Inflammatory macrophage treated with lipopolysaccharide for 4 hours (primary cell): ENCODE data around the gene UNC5C.

Experiments used
- DNase-seq: peaks from one replicate; pipeline ENCODE4 v3.0.0-alpha.2; 2020

The UNC5C gene

DNA sequence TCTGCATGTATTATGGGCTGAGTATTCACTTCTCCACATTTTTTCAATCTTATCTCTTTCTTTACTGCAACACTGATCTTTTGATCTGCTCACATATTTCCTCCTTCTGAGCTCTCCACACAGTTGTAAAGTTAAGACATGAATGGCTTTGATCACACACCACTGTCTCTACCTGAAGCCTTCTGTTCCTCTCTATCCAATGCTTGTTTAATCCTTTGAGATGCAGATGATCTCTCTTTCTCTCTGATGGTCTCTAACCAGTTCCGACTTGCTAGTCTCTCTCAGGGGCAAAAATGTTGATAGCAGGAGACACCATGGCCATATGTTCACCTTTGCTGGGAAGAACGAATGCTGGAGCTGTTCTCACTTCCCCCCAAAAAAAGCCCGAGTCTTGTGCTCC is 162.4 kb downstream of the UNC5C start:
- no peak for DNase-seq

DNA sequence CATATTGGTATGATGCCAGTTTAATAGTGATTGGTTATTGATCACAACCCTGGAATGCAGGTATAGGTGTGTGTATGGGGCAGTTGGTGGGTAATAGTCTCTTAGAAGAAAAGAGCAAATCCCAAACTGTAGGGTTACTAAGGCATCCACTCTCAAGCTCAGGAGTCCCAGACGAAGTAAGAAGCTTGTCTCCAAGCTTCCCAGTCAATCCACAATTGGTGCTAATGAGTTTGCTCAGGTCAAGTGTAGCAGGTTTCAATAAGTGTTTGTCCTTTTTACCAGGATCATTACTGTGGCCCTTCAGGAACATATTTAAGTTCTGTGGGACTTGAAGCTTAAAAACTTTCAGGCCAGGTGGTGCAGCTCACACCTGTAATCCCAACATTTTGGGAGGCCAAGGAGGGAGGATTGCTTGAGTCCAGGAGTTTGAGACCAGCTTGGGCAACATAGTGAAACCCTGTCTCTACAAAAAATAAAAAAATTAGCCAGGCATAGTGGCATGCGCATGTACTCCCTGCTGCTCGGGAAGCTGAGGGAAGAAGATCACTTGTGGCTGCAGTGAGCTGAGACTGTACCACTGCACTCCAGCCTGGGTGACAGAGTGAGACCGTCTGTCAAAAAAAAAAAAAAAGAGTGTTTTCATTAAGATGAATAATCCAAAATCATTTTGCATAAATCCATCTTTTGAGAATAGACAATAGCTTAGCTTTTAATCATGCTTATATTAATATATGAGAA is 166.8 kb downstream of the UNC5C start:
- DNase-seq: no peak

DNA sequence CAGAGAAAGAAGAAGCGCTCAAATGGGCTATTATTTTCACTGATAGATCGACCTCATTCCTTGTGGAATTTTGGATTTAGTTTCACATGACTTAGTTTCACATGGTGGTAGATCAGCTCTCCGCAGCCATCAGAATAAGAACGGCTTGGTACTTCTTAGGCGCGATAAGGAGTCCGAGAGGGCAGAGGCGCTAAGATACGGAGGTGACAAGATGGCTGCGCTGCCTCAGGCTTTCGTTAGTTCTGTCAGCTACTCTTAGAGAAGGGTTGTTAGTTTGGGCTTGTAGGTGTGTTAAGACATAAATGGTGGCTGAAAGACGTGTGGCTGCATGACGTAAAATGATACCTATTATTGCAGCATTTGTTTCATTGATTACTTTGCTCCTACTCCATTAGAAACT is 169.1 kb downstream of the UNC5C start:
- no peak for DNase-seq

DNA sequence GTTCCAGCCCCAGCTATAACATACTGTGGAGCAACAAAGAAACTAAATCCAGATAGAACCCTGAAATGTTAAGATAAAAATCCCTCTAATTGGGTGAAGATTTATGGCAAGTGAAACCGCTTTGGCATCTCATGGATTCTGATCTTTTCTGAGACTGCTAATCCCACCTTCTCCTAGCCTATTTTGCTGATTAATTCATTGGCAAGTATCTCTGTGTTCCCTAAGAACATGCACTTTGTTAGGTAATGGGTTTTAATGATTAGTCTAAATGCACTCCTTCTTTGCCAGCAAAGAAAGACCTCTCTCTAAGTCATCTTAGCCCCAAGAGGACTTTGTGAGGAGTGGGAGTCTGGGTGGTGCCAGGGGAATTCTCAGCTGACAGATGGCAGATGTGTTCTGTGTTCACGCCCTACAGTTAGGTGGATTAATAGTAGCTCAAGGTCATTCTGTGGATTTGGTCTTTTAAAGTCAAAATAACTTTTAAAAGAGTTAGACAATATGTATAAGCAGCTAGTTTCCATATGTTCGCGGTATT is 171.3 kb downstream of the UNC5C start:
- DNase-seq: no peak

DNA sequence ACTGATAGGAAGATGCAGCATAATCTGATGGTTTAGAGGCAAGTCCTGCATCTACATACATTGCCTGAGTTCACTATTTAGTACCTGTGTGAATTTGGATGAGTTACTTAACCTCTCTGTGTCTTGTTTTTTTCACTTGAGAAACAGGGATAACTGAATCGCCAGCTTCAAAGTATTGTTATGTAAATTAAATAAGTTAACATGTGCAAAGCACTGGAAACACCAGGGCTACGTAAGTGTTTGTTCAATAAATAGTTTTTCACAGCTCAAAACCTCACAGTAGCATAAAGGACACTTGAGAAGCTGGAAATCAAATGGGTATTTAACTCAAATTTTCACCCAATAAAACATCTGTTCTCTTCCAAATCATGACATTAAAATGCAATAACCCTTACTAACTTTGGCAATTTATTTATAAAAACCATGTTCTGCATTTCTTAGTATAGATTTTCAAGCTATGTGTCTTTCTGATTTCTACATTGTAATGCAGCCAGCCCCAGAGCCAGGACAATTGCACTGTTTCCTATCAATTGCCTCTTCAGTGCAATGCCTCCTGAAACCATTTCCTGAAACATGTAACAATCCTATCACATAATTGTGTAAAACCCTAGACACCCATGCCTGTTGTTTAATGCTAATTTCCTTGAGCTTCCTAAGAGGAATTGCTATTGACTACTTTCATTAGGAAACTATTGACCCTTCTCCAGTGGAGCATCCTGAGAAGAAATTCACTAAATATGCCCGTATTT is 177.1 kb downstream of the UNC5C start:
- no peak for DNase-seq

DNA sequence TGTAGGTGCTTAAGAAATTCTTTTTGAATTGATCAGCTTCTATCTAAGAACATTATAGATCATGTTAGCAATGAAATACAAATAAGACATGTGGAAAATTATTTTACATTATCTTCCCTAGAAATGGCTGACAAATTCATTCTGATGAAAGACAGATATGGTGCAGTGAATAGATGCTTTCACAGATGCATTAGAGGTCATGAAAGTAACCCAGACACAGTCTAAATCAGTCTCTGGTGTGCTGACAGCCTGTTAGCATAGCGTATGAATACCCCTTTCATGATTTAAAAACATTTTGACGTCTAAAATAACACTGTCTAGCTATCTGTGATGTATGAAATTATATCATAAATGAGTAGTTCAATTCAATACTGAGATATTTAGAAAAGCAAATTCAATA is 180.9 kb downstream of the UNC5C start:
- DNase-seq: no peak

DNA sequence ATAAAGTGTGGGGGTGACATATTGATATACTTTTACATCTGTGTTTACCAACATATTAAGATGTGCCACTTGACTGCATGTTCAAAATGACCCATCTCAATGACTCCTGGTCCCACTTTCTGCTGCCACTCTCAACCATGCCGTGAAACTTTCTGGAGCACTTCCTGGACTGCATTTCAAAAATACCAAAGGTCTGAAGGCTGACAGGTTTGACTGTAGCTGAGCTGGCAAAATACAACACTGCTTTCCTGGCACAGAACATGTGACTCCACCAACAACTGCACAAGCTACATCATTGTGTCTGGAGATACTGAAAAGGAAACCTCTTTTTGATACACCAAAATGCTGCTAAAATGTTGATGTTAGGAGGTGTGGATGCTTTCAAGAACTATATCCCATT is 184.8 kb downstream of the UNC5C start:
- no peak for DNase-seq

DNA sequence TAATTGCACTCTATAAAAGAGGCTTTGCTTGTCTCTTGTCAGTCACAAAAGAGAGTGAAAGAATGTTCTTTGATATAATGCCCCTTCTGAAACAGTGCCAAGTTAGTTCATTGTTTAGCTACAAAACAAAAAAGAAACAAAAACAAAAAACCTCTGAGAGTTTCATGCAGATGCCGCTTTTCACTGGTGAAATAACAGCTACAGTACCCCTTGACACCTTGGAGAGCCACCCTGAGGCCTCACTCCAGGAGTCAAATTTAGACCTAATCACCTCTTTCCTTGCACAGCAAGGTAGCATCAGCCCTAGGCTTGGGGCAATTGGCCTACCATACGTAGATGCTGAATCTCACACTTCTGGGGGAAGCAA is 185.2 kb downstream of the UNC5C start:
- no peak for DNase-seq

DNA sequence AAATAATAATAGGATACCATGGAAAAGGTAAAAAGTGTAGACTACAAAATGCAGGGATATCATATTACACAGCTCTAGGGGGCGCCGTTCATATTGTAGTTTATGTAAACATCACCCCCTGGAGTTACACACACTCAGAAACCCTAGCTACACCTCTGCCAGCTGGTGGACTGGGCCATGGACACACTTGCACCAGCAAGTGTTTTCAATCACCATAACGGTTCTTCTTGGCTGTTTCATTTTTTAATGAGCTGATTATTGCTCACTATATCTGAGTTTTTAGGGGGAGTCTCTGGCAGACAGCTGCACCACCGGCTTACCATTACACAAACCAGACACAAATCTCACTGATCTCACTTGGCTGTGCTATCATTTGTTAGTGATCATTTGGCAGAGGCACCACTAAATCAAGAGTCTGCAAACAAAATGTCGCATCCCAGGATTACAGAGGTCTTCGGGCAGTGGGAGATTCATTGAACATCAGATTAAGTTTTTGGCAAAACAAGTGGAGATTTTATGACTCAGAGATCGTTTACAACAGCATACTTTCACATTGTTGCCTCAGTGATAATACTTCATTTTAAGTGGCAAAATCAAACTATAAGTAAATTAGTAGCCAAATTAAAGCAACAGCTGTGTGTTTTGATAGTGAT is 185.7 kb downstream of the UNC5C start:
- DNase-seq: no peak

DNA sequence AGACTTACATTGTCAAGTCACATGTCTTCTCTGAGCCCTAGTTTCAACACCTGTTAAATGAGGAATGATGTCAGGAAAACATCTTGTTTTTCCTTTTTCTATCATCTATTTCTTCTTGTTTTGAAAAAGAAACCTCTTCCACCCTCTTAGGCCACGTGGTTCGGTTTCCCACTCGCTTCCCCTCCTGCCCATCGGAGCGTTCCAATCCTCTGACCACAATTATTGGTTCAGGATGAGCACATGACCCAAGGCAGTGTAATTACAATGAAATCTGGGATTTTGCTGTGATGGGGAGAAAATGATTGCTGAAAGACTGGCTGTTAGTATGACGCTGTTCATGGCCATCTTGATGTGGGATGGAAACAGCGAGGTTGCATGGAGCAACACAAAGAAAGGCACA is 186.7 kb downstream of the UNC5C start:
- no peak for DNase-seq

DNA sequence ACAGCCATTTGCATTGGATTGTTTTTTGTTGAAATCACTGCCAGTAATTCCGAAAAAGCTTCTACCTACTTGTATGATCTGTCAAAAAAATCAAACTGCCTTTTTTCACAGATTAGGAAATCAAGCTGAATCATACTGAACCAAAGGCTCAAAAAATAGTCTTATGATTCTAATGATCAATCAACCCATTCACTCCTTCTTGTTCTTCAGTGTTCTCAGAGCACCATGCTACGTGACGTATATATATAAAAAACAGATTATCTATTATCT is 187.1 kb downstream of the UNC5C start:
- no peak for DNase-seq

DNA sequence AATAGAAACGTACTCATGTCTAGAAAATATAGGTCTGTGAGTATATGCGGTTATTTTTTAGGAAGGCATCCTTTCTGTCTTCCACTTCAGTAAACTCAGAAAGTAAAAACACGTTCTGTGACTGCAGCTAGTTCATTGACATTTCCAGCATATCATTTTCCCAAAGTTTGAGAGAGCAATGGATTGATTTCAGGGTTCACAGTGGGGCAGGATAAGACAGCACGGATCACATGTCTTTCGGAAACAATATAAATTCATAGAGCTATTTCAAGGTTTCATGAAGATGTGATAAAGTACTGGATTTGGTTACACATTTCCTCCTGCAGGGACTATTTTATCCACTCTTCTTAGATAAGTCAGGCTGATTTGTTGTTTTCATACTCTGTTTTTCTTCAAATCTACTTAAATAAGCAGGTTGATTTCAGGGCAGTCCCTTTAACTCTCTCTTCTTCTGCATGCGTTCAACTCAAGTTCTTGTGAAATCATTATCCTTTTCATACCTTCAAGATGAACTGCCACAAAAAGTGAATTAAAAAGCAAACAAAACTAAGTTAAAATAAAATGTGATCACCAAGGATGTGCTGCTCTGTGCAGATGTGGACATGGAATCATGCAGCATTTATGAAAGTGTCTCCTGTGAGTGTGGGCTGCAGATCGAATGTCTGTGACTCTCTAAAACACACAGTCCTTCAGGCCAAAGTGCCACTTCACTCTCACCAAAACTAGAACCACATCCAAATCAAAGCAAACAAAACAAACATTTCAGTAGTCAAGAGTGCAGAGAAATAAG is 187.7 kb downstream of the UNC5C start:
- DNase-seq: no peak

DNA sequence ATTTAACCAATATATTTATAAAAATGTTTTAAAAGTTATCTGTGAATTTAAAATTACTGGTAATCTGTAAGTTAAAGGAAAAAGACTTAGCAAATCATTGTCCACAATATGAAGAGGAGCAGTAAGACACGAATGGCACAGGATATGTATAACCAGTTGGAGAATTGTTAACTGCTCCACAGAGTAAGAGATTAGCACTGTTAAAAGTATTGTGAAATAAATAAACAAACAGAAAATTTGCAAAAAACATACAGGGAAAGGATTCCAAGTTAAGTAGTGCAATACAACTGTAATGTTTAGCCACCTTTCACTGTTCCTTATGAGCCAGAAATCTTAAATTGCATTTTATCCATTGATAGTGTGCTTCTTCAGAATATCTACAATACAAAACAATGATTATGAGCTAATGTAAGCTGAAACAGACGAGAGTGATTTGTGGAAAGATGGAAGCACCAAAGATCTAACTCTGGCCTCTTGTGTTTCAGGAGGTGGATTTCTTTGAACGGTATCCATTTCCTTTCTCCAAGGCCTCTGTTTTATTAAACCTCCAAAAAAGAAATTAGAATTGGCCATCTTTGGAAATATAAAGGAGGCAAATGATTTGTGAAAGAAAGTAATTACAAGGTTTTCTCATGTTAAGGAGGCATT is 188.4 kb downstream of the UNC5C start:
- no peak for DNase-seq

DNA sequence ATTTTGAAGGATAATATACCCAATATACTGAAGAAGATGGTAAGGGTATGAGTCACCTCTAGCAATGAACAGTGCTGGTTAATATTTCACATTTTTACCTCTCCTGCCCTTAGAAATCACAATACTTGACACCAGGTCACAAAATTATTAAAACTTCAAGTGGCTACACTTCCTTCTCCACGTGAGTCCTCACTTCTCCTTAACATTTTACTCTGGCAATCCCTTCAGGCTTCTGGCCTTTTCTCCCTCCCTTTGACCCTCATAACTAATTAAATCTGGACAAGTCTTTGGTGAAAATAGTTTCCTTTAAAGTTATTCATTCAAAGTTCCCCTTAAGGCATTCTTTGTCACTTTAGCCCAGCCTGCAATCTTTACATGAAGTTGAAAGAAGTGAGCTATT is 190.4 kb downstream of the UNC5C start:
- DNase-seq: no peak

DNA sequence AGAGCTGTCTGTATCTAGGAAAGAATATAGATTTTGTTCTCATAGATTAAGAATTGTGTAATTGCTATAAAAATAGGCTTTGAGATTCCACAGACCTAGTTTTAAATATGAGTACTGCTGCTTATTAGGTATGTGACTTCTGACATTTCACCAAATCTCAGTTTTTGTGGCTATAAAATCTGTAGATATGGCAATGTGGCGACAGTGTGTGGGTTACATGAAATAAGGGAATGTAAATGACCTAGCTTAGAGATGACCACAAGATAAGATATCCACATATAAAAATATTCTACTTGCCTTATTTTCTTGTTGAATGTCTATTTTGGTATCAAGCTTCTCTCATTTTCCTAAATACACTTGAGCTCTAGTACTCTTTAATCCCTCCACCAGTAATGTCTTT is 193.8 kb downstream of the UNC5C start:
- no peak for DNase-seq

DNA sequence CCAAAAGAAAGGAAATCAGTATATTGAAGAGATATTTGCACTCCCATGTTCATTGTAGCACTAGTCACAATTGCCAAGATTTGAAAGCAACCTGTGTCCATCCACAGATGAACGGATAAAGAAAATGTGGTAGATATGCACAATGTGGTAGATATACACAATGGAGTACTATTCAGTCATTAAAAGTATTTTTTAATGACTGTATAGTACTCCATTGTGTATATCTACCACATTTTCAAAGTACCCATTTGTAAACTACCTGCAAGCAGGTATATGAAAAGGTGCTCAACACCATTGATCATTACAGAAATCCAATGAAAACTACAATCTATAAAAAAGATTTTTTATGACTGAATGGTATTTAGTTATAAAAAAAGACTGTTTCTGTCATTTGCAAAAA is 200.4 kb downstream of the UNC5C start:
- DNase-seq: no peak

DNA sequence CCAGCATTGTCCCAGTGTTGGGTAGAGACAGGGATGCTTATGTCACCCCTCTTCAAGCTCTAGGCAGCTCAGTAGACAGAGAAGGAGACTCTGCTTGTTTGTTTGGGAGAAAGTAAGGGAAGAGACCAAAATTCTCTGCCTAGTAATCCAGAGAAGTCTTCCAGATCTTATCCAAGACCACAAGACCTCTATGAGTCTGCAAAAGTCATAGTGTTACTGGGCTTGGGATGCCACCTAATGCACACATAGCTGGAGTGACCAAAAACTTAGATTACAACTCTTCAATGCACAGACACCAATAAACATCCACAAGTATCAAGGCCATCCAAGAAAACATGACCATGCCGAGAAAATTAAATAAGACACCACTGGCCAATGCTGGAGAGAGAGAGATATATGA is 205.5 kb downstream of the UNC5C start:
- no peak for DNase-seq

DNA sequence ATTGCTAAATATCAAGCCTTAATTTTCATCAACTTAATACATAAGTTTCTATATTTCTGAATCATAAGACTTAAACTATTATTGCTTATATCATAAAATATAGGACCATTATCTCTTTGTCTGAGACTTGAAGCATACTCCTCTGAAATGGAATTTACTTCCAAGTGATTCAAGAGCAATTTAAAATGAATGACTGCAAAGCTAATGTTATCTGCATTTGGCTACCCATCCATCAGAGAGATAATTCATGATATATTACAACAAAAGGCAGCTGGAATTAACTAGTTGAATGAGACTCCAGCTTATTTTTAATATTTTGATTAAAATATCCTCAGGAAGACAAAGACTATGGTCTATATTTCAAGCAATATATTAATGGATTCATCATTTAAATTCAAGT is 208.6 kb downstream of the UNC5C start:
- DNase-seq: no peak

DNA sequence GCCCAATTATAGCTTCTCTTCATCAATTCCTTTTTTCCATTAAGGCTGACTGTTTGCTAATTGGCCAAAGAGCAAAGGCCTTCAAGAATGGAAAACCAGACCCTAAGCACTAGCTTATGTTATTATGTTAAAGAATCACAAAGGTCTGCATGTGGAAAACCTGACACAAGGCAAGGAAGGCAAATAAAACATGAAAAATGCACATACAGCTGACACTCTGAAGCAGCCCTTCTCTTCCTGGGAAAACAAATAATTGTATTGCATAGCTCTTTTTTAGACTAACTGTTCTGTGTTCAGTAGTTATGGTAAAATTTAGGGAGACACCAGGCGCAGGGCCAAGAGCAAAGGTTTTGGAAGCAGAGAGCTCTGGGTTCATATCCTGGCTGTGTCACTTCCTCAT is 223.1 kb downstream of the UNC5C start:
- no peak for DNase-seq

DNA sequence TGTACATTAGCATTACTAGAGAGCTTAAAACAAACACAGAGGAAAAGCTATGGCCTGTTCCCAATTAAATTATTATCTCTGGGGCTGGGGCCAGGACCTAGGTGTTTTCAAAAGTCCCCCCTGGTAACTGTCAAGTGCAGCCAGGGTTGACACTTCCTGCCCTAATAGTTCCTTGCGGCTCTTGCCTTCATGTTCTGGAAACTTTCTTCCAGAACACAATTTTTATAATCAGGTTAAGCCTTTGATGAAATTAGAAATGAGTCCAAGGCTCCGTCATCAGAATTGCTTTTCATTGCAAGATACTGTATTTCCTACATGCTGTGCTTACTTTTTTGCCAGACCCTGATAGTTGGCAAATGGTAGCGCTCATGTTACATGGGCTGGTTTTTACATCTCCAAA is 229.6 kb downstream of the UNC5C start:
- DNase-seq: no peak

DNA sequence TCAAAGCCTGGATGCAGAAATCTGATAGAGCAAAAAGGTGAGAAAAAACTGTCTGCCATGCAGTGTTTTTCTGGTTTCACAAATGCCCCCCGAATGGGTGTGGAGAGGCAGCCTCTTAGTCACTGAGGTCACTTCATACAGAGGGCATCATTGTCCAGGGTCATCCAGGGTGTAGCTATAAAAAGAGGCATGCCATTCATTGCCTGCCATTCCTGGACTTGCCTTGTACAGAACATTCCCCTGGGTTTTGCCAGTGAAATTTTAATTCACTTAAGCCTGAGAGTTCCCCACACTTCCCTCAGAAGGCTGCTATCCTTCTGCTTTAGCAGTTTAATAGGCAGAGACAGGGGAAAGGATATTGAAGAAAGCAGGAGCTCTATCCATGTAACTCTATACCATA is 230.3 kb downstream of the UNC5C start:
- no peak for DNase-seq

DNA sequence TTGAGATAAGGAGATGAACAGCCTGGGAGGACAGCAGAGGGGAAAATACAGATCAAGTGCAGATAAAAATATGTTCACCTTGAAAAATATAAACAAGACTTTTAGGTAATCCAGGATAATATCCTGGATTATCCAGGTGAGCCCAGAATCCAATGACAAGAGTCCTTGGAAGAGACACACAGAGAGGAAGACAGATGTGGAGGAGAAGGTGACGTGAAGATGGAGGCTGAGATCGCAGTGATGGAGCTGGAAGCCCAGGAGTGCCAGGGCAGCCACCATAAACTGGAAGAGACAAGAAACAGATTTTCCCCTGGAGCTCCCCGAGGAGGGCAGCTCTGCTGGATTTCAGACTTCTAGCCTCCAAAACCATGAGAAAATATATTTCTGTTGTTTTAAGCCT is 230.7 kb downstream of the UNC5C start:
- no peak for DNase-seq
